ENCODE measurements around the gene UBASH3A.

UBASH3A gene

GRCh38 chr21:42390696-42391095 is 13.0 kb upstream of the UBASH3A start:
- no peak overlapping the region for H3K4me3 ChIP-seq
- H3K9ac ChIP-seq (ENCODE audit: insufficient read length) = no peak overlapping the region
- no peak for DNase-seq (ENCODE audit: low read depth, low spot score)
- no peaks in the 10 kb centered on the region for H3K36me3 ChIP-seq (ENCODE audit: insufficient read depth, low read length)
- TF ChIP-seq FOXP2 (optimal IDR thresholded peaks at IDR 0.05; ENCODE audit: control extremely low read depth, extremely low read length, insufficient read depth) (no peak), POLR2AphosphoS5 (IDR thresholded peaks at IDR 0.05; ENCODE audit: borderline replicate concordance, low read depth, low read length) (no peak), EZH2 (IDR thresholded peaks at IDR 0.05) (no peak)
- no peaks in the 10 kb centered on the region for H3K9me3 ChIP-seq (ENCODE audit: low read depth, low read length)
- no peak overlapping the region for H3K27ac ChIP-seq

DNA sequence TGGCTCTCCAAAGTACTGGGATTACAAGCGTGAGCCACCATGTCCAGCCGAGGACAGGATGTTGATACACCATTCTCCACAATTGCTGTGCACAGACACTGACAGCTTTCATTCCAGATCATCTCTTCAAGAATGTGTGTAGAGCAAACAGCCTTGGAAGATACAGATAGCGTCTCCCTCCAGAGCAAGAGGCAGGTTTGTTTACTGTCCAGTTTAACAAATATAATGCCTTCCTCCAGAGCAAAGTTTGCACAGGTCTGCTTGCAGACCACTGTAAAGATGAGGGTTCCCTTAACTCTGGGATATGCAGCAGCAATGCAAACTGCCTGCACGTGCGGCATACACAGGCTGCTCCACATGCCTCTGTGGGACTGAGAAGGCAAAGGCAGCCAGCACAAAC is 12.4 kb upstream of the UBASH3A start:
- H3K4me3 ChIP-seq = no peak overlapping the region
- no peak overlapping the region for H3K27ac ChIP-seq
- no peak overlapping the region for H3K9ac ChIP-seq (ENCODE audit: insufficient read length)
- H3K36me3 ChIP-seq (ENCODE audit: insufficient read depth, low read length) = no peaks in the 10 kb centered on the region
- TF ChIP-seq FOXP2 (optimal IDR thresholded peaks at IDR 0.05; ENCODE audit: control extremely low read depth, extremely low read length, insufficient read depth) = no peak
- no peak for TF ChIP-seq EZH2 (IDR thresholded peaks at IDR 0.05)
- no peaks in the 10 kb centered on the region for H3K9me3 ChIP-seq (ENCODE audit: low read depth, low read length)
- DNase-seq (ENCODE audit: low read depth, low spot score) = no peak

- Histone ChIP-seq H3K27ac (no peak overlapping the region), H3K9ac (ENCODE audit: insufficient read length) (no peak overlapping the region), H3K36me3 (ENCODE audit: insufficient read depth, low read length) (no peaks in the 10 kb centered on the region), H3K9me3 (ENCODE audit: low read depth, low read length) (no peaks in the 10 kb centered on the region), H3K4me3 (no peak overlapping the region)
- DNase-seq (ENCODE audit: low read depth, low spot score) = no peak
- TF ChIP-seq FOXP2 (optimal IDR thresholded peaks at IDR 0.05; ENCODE audit: control extremely low read depth, extremely low read length, insufficient read depth) = no peak
- TF ChIP-seq POLR2AphosphoS5 (IDR thresholded peaks at IDR 0.05; ENCODE audit: borderline replicate concordance, low read depth, low read length) = no peak
- no peak for TF ChIP-seq EZH2 (IDR thresholded peaks at IDR 0.05)
Measured at GRCh38 chr21:42392731-42393442, 10.8 kb upstream of the UBASH3A start.

GRCh38 chr21:42393443-42393950 is 10.2 kb upstream of the UBASH3A start:
- Histone ChIP-seq H3K9me3 (ENCODE audit: low read depth, low read length) (no peaks in the 10 kb centered on the region), H3K4me3 (no peak overlapping the region), H3K27ac (no peak overlapping the region), H3K36me3 (ENCODE audit: insufficient read depth, low read length) (no peaks in the 10 kb centered on the region), H3K9ac (ENCODE audit: insufficient read length) (no peak overlapping the region)
- DNase-seq (ENCODE audit: low read depth, low spot score) = no peak
- TF ChIP-seq POLR2AphosphoS5 (IDR thresholded peaks at IDR 0.05; ENCODE audit: borderline replicate concordance, low read depth, low read length) = no peak
- TF ChIP-seq EZH2 (IDR thresholded peaks at IDR 0.05) = no peak
- TF ChIP-seq FOXP2 (optimal IDR thresholded peaks at IDR 0.05; ENCODE audit: control extremely low read depth, extremely low read length, insufficient read depth) = no peak

GRCh38 chr21:42395302-42395701 is 8.4 kb upstream of the UBASH3A start:
- Histone ChIP-seq H3K36me3 (ENCODE audit: insufficient read depth, low read length) (no peaks in the 10 kb centered on the region), H3K27ac (no peak overlapping the region), H3K9me3 (ENCODE audit: low read depth, low read length) (no peaks in the 10 kb centered on the region), H3K4me3 (no peak overlapping the region), H3K9ac (ENCODE audit: insufficient read length) (no peak overlapping the region)
- DNase-seq (ENCODE audit: low read depth, low spot score) = no peak
- TF ChIP-seq EZH2 (IDR thresholded peaks at IDR 0.05) (no peak), POLR2AphosphoS5 (IDR thresholded peaks at IDR 0.05; ENCODE audit: borderline replicate concordance, low read depth, low read length) (no peak), FOXP2 (optimal IDR thresholded peaks at IDR 0.05; ENCODE audit: control extremely low read depth, extremely low read length, insufficient read depth) (no peak)

GRCh38 chr21:42395905-42396651 is 7.6 kb upstream of the UBASH3A start, which contains the start of gene TMPRSS3:
TSS of gene TMPRSS3 (minus strand) at chr21:42396052. CDS start at chr21:42395417, 635 bp downstream.
- no peaks in the 10 kb centered on the region for H3K9me3 ChIP-seq (ENCODE audit: low read depth, low read length)
- TF ChIP-seq POLR2AphosphoS5 (IDR thresholded peaks at IDR 0.05; ENCODE audit: borderline replicate concordance, low read depth, low read length) = no peak
- TF ChIP-seq FOXP2 (optimal IDR thresholded peaks at IDR 0.05; ENCODE audit: control extremely low read depth, extremely low read length, insufficient read depth) = no peak
- no peak for TF ChIP-seq EZH2 (IDR thresholded peaks at IDR 0.05)
- no peaks in the 10 kb centered on the region for H3K36me3 ChIP-seq (ENCODE audit: insufficient read depth, low read length)
- H3K4me3 ChIP-seq = no peak within 1 kb of the TSS
- no peak within 1 kb of the TSS for H3K27ac ChIP-seq
- no peak for DNase-seq (ENCODE audit: low read depth, low spot score)
- H3K9ac ChIP-seq (ENCODE audit: insufficient read length) = no peak within 1 kb of the TSS

DNA sequence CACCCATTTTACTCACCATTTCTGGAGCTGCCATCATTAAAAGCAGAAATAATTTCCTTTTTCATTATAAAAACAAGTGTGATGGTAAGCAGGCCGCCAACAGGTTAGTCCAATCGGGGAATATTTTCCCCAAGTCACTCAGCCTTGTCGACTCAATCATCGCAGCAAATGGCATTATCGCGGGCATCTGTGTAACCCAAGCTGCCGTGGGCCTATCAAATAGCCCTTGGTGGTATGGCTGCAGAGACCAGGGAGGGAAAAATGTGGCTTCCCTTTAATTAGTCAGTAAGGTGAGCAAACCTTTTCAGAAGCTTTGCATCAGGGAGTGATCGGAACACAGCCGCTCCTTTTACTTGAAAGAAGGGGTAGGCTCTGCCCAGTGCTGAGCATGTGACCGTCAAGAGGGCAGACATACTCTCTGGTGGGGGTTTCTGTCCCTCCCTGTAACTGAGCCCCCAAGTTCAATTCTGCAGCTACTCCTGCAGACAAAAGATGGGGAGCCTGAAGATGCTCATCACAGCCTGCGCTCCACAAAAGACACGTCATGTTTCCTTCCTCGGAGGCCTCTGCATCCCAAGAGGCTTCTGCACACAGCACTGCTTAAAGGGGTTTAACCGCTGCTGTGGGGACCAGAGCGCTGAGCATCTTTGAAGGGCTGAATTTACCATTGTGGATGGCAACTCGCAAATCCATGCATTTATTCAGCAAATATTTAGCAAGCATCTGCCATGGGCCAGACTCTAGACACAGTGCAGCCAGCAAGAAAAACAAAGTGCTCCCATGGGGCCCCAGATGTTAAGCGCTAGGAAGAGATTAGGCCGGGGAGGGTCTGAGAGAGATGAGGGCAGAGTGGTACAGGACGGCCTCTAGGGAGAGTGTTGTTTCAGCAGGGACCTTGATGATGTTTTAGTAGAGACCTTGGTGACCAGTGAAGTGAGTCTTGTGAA is 6.6 kb upstream of the UBASH3A start:
- H3K27ac ChIP-seq = no peak overlapping the region
- DNase-seq (ENCODE audit: low read depth, low spot score) = no peak
- H3K4me3 ChIP-seq = no peak overlapping the region
- no peaks in the 10 kb centered on the region for H3K9me3 ChIP-seq (ENCODE audit: low read depth, low read length)
- H3K36me3 ChIP-seq (ENCODE audit: insufficient read depth, low read length) = no peaks in the 10 kb centered on the region
- H3K9ac ChIP-seq (ENCODE audit: insufficient read length) = no peak overlapping the region
- TF ChIP-seq EZH2 (IDR thresholded peaks at IDR 0.05) (no peak), FOXP2 (optimal IDR thresholded peaks at IDR 0.05; ENCODE audit: control extremely low read depth, extremely low read length, insufficient read depth) (no peak), POLR2AphosphoS5 (IDR thresholded peaks at IDR 0.05; ENCODE audit: borderline replicate concordance, low read depth, low read length) (no peak)
